Epithelial cell of proximal tubule (primary cell): ENCODE results near the gene LIMD2. TPM values are rescaled to one million over a fixed set of nuclear protein-coding genes. Genes with fewer than 3 reads are reported as not detected.

ENCODE experiments used
- DNase-seq: peaks from one replicate; pipeline ENCODE4 v3.0.0-alpha.2; 2011; ENCODE audit warnings: low read depth
- H3K4me3 ChIP-seq: 2 replicates; pipeline ENCODE4 v1.5.1; 2011; ENCODE audit warnings: low read depth, mild to moderate bottlenecking, low read length
- CTCF ChIP-seq: conservative IDR thresholded peaks from 2 replicates; pipeline ENCODE4 v1.5.1; 2012; ENCODE audit warnings: low read depth, mild to moderate bottlenecking, low read length
- total RNA-seq: library from RNA; depleted of rRNA; stranded (reverse); fragments of >200 nt; gene quantifications from 2 replicates; pipeline ENCODE4 v1.2.3, GENCODE V29; 2015

LIMD2 gene
- total RNA-seq, 1 donor from 2014 or later = 161 TPM

- TF ChIP-seq CTCF = no peak
- DNase-seq = no peak
- no peak overlapping the region for H3K4me3 ChIP-seq
Observed at GRCh38 chr17:63688396-63689020, 11.4 kb downstream of the LIMD2 start.

GRCh38 chr17:63686138-63686685, 13.7 kb downstream of the LIMD2 start:
- no peak for TF ChIP-seq CTCF

GRCh38 chr17:63685578-63685977, 14.3 kb downstream of the LIMD2 start:
- no peak for TF ChIP-seq CTCF
- H3K4me3 ChIP-seq = no peak overlapping the region
- no peak for DNase-seq

More at GRCh38 chr17:63686138-63686685, 13.7 kb downstream of the LIMD2 start:
- no peak overlapping the region for H3K4me3 ChIP-seq
- no peak for DNase-seq

GRCh38 chr17:63685041-63685440, 14.9 kb downstream of the LIMD2 start:
- no peak overlapping the region for H3K4me3 ChIP-seq
- DNase-seq = no peak
- no peak for TF ChIP-seq CTCF

- TF ChIP-seq CTCF = no peak
- no peak overlapping the region for H3K4me3 ChIP-seq
- DNase-seq = no peak
Observed at GRCh38 chr17:63682981-63683380, 16.9 kb downstream of the LIMD2 start.

- H3K4me3 ChIP-seq = no peak overlapping the region
- no peak for TF ChIP-seq CTCF
Observed at GRCh38 chr17:63682441-63682840, 17.5 kb downstream of the LIMD2 start.

GRCh38 chr17:63681530-63681929, 18.4 kb downstream of the LIMD2 start:
- H3K4me3 ChIP-seq = no peak overlapping the region
- TF ChIP-seq CTCF = no peak
- no peak for DNase-seq

More at GRCh38 chr17:63682441-63682840, 17.5 kb downstream of the LIMD2 start:
- no peak for DNase-seq
